HTERT RPE-1 (cell line): ENCODE results near the gene CCDC30.

ENCODE experiments used
- in situ Hi-C: fragments of 300-500 bp; cut with MboI; formaldehyde crosslinking; loops from 4 replicates; pipeline ENCODE4 v1.14.3; 2020; ENCODE audit warnings: low sequenced_read_pairs

CCDC30 gene

GRCh38 chr1:42686418-42686817, 223.3 kb downstream of the CCDC30 start:
- in situ Hi-C loops: no loop called here

- in situ Hi-C loops: no loop called here
Measured at GRCh38 chr1:42689912-42690311, 226.8 kb downstream of the CCDC30 start.

GRCh38 chr1:42690477-42691156, 227.5 kb downstream of the CCDC30 start:
- in situ Hi-C loops: no loop called here

- in situ Hi-C loops: no loop called here
Measured at GRCh38 chr1:42691157-42691498, 228.0 kb downstream of the CCDC30 start.

- in situ Hi-C loops: no loop called here
Measured at GRCh38 chr1:42692461-42692860, 229.4 kb downstream of the CCDC30 start.

- in situ Hi-C loops: no loop called here
Measured at GRCh38 chr1:42692911-42693310, 229.8 kb downstream of the CCDC30 start.

- in situ Hi-C loops: no loop called here
Measured at GRCh38 chr1:42698081-42698813, 235.2 kb downstream of the CCDC30 start.

GRCh38 chr1:42700006-42700405, 236.9 kb downstream of the CCDC30 start:
- in situ Hi-C loops: no loop called here

- in situ Hi-C loops: no loop called here
Measured at GRCh38 chr1:42703888-42704464, 240.9 kb downstream of the CCDC30 start.
